Lower leg skin (tissue), 4 donors: Measurements from ENCODE around the gene CHRNA9. TPM values are rescaled to one million over a fixed set of nuclear protein-coding genes. Genes with fewer than 3 reads are reported as not detected.

ENCODE experiments used
- DNase-seq, 2 donors: peaks; one replicate each; pipeline ENCODE4 v3.0.0-alpha.2; 2019; ENCODE audit warnings: low spot score in 2 of 2
- H3K4me3 ChIP-seq: fragments of 200-600 bp; sonication (generic); 2 replicates; pipeline ENCODE4 v1.5.1; 2017; ENCODE audit warnings: mild to moderate bottlenecking, low read depth; ENCODE audit not compliant: poor library complexity, severe bottlenecking
- CTCF ChIP-seq, 3 donors: fragments of 450-650 bp; IDR thresholded peaks; one replicate each; pipeline ENCODE4 v1.5.1; 2016; ENCODE audit warnings: antibody characterized with exemption in 3 of 3, mild to moderate bottlenecking in 3 of 3, moderate library complexity in 2 of 3
- POLR2A ChIP-seq, 2 donors: fragments of 450-650 bp; IDR thresholded peaks; one replicate each; pipeline ENCODE4 v1.6.1; 2016 to 2017; ENCODE audit warnings: antibody characterized with exemption in 2 of 2, mild to moderate bottlenecking in 1 of 2, moderate library complexity in 1 of 2
- WGBS, 2 donors: methylation state at CpG; one replicate each; pipeline ENCODE4 v1.1.5; 2018; 5-methylcytosine and 5-hydroxymethylcytosine counted together
- intact Hi-C: fragments of 100-400 bp; cut with DNase I; formaldehyde crosslinking; loops from one replicate; pipeline ENCODE4 v1.15.0; 2023; ENCODE audit warnings: low total_unique reads
- total RNA-seq, 4 donors: library from RNA; depleted of rRNA; stranded (reverse); fragments of >200 nt; gene quantifications; one replicate each; pipeline ENCODE4 v1.1.0, GENCODE V29; 2016

Gene CHRNA9
- total RNA-seq, 4 donors from 2014 or later = 0.27 to 1.9 (median 1.3) TPM

- intact Hi-C loops = no loop called here
- TF ChIP-seq POLR2A (IDR thresholded peaks at IDR 0.05) (no peak), CTCF (IDR thresholded peaks at IDR 0.05) (no peak)
Observed at GRCh38 chr4:40375095-40375494, 40.0 kb downstream of the CHRNA9 start.

GRCh38 chr4:40375620-40376019 lies 40.5 kb downstream of the CHRNA9 start:
- 91 to 92% methylated on average over 2 of the region's 2 CpGs for WGBS, 2 donors
- H3K4me3 ChIP-seq = no peak overlapping the region
- TF ChIP-seq POLR2A (IDR thresholded peaks at IDR 0.05) = no peak
- TF ChIP-seq CTCF (IDR thresholded peaks at IDR 0.05) = no peak
- intact Hi-C loops = no loop called here
- peak in 1 of 2 donors; percentile 20 for DNase-seq

More at GRCh38 chr4:40375095-40375494, 40.0 kb downstream of the CHRNA9 start:
- WGBS, 2 donors = 95% methylated on average over 10 of the region's 10 CpGs
- peak in 1 of 2 donors; percentile 9 for DNase-seq
- H3K4me3 ChIP-seq = no peak overlapping the region

GRCh38 chr4:40377512-40378365 lies 42.6 kb downstream of the CHRNA9 start:
- H3K4me3 ChIP-seq = no peak overlapping the region
- TF ChIP-seq POLR2A (IDR thresholded peaks at IDR 0.05) (no peak), CTCF (IDR thresholded peaks at IDR 0.05) (no peak)
- WGBS, 2 donors = 68 to 69% methylated on average over 7 of the region's 7 CpGs
- intact Hi-C loops = no loop called here
- peak in 1 of 2 donors; percentile 32 for DNase-seq

- TF ChIP-seq CTCF (IDR thresholded peaks at IDR 0.05) (no peak), POLR2A (IDR thresholded peaks at IDR 0.05) (no peak)
- H3K4me3 ChIP-seq = no peak overlapping the region
- 46 to 48% methylated on average over 2 of the region's 2 CpGs for WGBS, 2 donors
- intact Hi-C loops = no loop called here
- DNase-seq = no peak
Observed at GRCh38 chr4:40378619-40379018, 43.5 kb downstream of the CHRNA9 start.

GRCh38 chr4:40379248-40379647 lies 44.1 kb downstream of the CHRNA9 start:
- no peak overlapping the region for H3K4me3 ChIP-seq
- WGBS, 2 donors = 65 to 67% methylated on average over 3 of the region's 3 CpGs
- no peak for DNase-seq
- TF ChIP-seq CTCF (IDR thresholded peaks at IDR 0.05) (no peak), POLR2A (IDR thresholded peaks at IDR 0.05) (no peak)
- intact Hi-C loops = no loop called here
